Measurements from ENCODE around the gene DGKZ.

DGKZ gene

DNA sequence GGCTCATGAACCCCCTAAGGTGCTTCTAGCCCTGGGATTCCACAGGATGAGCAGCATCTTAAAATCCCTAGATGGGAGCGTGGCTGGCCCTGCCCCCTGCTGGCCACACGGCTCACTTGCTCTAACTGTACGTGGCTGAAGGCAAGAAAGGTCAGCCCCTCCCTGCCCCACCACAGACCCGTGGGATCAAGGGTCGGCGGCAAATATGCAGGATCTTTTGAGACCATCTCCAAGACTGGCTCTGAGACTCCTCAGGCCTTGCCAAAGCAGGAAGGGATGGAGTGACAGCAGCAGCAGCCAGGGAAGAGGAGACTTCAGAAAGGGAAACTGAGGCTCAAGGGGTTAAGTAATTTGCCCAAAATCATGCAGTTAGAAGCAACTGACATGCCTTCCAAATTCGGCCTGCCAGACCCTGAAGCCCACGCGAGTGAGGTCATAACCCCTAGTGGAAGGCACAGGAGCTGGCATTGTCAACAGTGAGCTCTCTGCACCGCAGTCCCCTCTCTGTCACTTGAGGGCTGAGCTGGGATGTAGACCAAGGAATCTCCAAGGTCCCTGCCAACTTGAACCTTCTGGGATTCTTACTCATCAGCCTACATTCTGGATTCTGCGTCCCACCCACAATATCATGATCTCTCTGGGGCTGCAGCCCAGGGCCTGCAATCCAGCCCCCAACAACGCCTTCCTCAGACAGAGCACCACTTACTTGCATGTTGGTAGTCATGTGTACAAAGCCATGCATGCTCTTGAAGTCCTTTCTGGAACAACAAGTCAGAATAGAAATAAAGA, 38.4 kb upstream of the DGKZ start:
- H3K4me3 ChIP-seq (ENCODE audit: low read length) = no peak overlapping the region
- no peak overlapping the region for H3K9ac ChIP-seq (ENCODE audit: low read depth, low read length)

DNA sequence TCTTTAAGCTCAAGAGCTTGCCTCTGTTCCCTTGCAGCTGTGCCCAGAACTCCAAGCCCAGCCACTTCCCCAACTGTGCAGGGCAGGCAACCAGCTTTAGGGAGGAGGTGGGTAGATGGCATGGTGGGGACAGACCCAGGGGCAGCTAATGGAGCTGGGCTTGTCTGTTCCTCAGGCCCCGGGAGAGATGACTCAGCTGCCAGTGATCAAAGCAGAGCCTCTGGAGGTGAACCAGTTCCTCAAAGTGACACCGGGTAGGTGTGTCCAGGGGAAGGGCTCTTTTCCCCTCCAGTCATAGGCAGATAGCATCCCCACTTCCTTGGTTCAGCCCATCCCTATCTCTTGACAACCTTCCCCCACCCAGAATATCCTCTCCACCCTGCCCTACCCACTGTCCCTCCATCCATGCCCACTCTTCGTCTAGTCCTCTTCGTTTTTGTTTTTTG, 37.4 kb upstream of the DGKZ start:
- Histone ChIP-seq H3K4me1 (ENCODE audit: control insufficient read depth, insufficient read depth, low read length) (peaks cover 12% of the 10 kb centered on the region), H3K4me3 (ENCODE audit: low read length) (no peak overlapping the region), H3K4me2 (ENCODE audit: low read length) (no peak overlapping the region), H3K27me3 (ENCODE audit: control insufficient read depth, insufficient read depth, low read length) (no peaks in the 10 kb centered on the region), H3K36me3 (ENCODE audit: insufficient read depth, low read length) (peaks cover 44% of the 10 kb centered on the region), H3K9ac (ENCODE audit: low read depth, low read length) (no peak overlapping the region), H3K9me3 (replicated peaks; ENCODE audit: low read length) (no peaks in the 10 kb centered on the region)

More for the DNA sequence above, 38.4 kb upstream of the DGKZ start:
- Histone ChIP-seq H3K27me3 (ENCODE audit: control insufficient read depth, insufficient read depth, low read length) (no peaks in the 10 kb centered on the region), H3K4me2 (ENCODE audit: low read length) (no peak overlapping the region), H3K4me1 (ENCODE audit: control insufficient read depth, insufficient read depth, low read length) (peaks cover 12% of the 10 kb centered on the region), H3K36me3 (ENCODE audit: insufficient read depth, low read length) (peaks cover 44% of the 10 kb centered on the region), H3K9me3 (replicated peaks; ENCODE audit: low read length) (no peaks in the 10 kb centered on the region)

DNA sequence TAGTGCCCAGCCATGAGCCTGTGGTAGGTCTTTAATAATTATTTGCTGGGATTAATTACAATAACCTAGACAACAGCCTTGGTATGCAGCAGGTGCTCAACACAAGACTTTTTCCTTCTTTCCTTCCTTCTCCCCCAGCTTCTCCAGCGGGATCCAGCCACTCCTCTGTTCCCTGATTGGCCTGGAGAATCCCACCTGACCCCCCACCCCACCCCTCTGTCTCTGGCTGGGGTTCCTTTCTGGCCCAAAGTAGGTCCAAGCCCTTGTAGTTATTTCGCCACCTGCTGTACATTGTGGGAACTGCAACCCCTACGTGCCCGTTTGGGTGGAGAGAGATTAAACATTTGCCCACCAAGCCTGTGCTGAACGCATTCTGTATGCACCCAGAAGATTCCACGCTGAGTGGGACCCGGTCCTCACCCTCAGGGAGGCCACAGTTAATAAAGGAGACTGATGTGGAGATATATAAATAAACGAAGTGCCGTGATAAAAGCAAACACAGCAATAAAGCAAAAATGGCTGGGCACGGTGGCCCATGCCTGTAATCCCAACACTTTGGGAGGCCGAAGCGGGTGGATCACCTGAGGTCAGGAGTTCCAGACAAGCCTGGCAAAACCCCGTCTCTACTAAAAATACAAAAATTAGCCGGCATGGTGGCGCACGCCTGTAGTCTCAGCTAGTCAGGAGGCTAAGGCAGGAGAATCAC, 32.1 kb upstream of the DGKZ start:
- no peak overlapping the region for H3K4me2 ChIP-seq (ENCODE audit: low read length)
- H3K27me3 ChIP-seq (ENCODE audit: control insufficient read depth, insufficient read depth, low read length) = no peaks in the 10 kb centered on the region
- H3K9ac ChIP-seq (ENCODE audit: low read depth, low read length) = no peak overlapping the region
- H3K9me3 ChIP-seq (replicated peaks; ENCODE audit: low read length) = no peaks in the 10 kb centered on the region
- peaks cover 76% of the 10 kb centered on the region for H3K36me3 ChIP-seq (ENCODE audit: insufficient read depth, low read length)
- no peak overlapping the region for H3K4me3 ChIP-seq (ENCODE audit: low read length)
- no peaks in the 10 kb centered on the region for H3K4me1 ChIP-seq (ENCODE audit: control insufficient read depth, insufficient read depth, low read length)

DNA sequence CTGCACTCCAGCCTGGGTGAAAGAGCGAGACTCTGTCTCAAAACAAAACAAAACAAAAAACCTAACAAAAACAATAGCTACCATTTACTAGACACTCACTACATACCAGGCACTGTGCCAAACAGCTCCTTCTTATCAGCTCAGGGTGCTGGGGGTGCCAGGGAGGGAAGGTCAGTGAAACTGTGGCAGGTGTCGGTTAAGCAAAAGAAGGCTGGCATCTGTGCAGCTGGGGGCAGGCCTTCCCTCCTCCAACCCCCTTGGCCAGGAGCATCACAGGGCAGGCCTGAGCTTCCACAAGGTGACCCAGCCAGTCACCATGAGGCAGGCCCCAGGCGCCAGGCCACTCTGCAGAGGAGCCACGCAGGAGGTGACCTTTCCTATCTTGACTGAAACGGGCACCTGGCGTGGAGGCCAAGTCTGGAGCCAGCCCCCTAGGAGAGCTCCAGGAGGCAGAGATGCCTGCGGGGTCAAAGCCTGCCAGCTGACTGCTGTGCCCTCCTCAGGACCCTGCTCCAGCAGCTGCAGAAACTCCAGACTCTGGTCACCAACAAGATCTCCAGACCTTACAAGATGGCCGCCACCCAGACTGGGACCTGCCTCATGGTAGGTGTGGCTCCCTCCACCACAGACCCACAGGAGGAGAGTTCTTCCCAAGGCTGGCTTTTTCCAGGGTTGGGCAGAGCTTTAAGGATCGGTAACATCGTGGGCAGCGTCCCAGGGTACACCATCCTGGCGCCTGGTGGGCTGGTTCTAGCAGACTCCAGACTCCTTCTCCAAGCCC, 31.3 kb upstream of the DGKZ start:
- H3K9me3 ChIP-seq (replicated peaks; ENCODE audit: low read length) = no peaks in the 10 kb centered on the region
- no peaks in the 10 kb centered on the region for H3K4me1 ChIP-seq (ENCODE audit: control insufficient read depth, insufficient read depth, low read length)
- no peak overlapping the region for H3K9ac ChIP-seq (ENCODE audit: low read depth, low read length)
- no peak overlapping the region for H3K4me3 ChIP-seq (ENCODE audit: low read length)
- no peaks in the 10 kb centered on the region for H3K27me3 ChIP-seq (ENCODE audit: control insufficient read depth, insufficient read depth, low read length)
- no peak overlapping the region for H3K4me2 ChIP-seq (ENCODE audit: low read length)
- peaks cover 75% of the 10 kb centered on the region for H3K36me3 ChIP-seq (ENCODE audit: insufficient read depth, low read length)

DNA sequence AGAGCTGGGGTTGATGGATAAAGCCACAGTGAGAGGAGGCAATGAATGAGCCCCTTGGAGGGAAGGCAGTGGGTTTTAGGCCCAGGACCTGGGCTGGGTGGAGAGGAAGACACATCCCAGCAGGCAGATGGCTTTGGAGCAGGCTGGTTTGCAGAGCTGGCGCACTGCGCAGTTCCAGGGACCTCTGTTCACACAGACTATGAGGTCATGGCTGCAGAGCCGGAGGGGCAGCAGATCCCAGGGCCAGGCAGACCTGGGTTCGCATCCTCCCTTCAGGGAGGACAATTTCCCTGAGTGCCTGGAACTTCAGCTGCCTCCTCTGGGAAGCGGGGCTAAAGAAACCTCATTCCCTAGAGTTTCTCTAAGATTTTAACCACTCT, 28.2 kb upstream of the DGKZ start:
- Histone ChIP-seq H3K27me3 (ENCODE audit: control insufficient read depth, insufficient read depth, low read length) (no peaks in the 10 kb centered on the region), H3K36me3 (ENCODE audit: insufficient read depth, low read length) (peaks cover 68% of the 10 kb centered on the region), H3K9me3 (replicated peaks; ENCODE audit: low read length) (no peaks in the 10 kb centered on the region), H3K4me2 (ENCODE audit: low read length) (no peak overlapping the region), H3K9ac (ENCODE audit: low read depth, low read length) (no peak overlapping the region), H3K4me1 (ENCODE audit: control insufficient read depth, insufficient read depth, low read length) (no peaks in the 10 kb centered on the region), H3K4me3 (ENCODE audit: low read length) (no peak overlapping the region)

DNA sequence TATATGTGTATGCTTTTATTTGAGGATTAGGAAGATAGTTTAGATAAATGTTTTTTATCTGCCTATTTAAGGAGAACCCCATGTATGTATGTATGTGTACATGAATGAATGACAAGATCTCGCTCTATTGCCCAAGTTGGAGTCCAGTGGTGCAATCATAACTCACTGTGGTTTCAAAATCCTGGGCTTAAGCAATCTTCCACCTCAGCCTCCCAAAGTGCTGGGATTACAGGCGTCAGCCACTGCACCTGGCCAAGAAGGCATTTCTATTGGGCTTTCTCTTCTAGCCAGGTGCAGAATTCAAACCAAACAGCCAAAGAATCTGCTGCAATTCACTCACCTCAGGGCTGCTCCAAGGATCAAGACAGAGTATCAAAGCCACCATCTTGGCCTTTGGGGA, 25.5 kb upstream of the DGKZ start:
- Histone ChIP-seq H3K36me3 (ENCODE audit: insufficient read depth, low read length) (peaks cover 56% of the 10 kb centered on the region), H3K9me3 (replicated peaks; ENCODE audit: low read length) (no peaks in the 10 kb centered on the region), H3K4me2 (ENCODE audit: low read length) (no peak overlapping the region), H3K4me3 (ENCODE audit: low read length) (no peak overlapping the region), H3K27me3 (ENCODE audit: control insufficient read depth, insufficient read depth, low read length) (no peaks in the 10 kb centered on the region), H3K9ac (ENCODE audit: low read depth, low read length) (no peak overlapping the region), H3K4me1 (ENCODE audit: control insufficient read depth, insufficient read depth, low read length) (no peaks in the 10 kb centered on the region)

DNA sequence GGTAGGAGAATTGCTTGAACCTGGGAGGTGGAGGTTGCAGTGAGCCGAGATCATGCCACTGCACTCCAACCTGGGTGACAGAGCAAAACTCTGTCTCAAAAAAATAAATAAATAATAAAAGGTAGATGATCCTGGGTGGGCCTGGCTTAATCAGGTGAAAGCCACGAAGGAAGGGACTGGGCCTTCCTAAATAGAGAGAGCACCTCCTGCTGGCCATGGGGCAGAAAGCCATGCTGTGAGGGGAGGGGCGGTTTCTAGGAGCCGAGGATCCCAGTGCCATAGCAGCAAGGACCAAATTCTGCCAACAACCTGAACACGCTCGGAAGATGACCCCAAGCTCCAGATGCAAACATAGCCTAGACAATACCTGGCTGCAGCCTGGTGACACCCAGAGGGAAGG, 24.5 kb upstream of the DGKZ start:
- Histone ChIP-seq H3K27me3 (ENCODE audit: control insufficient read depth, insufficient read depth, low read length) (peaks cover 3% of the 10 kb centered on the region), H3K9me3 (replicated peaks; ENCODE audit: low read length) (no peaks in the 10 kb centered on the region), H3K4me3 (ENCODE audit: low read length) (no peak overlapping the region), H3K36me3 (ENCODE audit: insufficient read depth, low read length) (peaks cover 46% of the 10 kb centered on the region), H3K4me1 (ENCODE audit: control insufficient read depth, insufficient read depth, low read length) (no peaks in the 10 kb centered on the region), H3K4me2 (ENCODE audit: low read length) (no peak overlapping the region), H3K9ac (ENCODE audit: low read depth, low read length) (no peak overlapping the region)

DNA sequence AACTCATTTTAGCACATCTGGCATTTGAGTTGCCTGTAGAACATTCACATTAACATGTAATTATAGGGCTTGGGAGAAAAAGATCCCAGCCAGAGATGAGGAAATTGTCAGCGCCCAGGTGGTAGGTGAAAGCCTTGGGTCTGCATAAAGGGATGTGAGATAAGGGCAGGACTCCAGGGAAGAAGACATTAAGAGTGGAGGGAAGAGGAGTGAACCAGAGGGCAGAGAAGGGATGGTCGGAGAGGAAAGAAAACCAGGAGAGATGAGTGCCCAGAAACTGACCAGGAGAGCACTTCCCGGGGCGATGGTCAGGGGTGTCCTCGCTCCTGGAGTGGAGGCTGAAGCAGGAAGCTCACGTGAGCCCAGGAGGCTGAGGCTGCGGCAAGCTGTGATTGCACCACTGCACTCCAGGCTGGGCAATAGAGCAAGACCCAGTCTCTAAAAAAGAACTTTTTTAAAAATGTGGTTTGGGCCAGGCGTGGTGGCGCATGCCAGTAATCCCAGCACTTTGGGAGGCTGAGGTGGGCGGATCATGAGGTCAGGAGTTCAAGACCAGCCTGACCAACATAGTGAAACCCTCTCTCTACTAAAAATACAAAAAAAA, 20.3 kb upstream of the DGKZ start:
- Histone ChIP-seq H3K4me2 (ENCODE audit: low read length) (no peak overlapping the region), H3K36me3 (ENCODE audit: insufficient read depth, low read length) (peaks cover 5% of the 10 kb centered on the region), H3K4me3 (ENCODE audit: low read length) (no peak overlapping the region), H3K4me1 (ENCODE audit: control insufficient read depth, insufficient read depth, low read length) (no peaks in the 10 kb centered on the region), H3K27me3 (ENCODE audit: control insufficient read depth, insufficient read depth, low read length) (peaks cover 32% of the 10 kb centered on the region), H3K9ac (ENCODE audit: low read depth, low read length) (no peak overlapping the region), H3K9me3 (replicated peaks; ENCODE audit: low read length) (no peaks in the 10 kb centered on the region)

DNA sequence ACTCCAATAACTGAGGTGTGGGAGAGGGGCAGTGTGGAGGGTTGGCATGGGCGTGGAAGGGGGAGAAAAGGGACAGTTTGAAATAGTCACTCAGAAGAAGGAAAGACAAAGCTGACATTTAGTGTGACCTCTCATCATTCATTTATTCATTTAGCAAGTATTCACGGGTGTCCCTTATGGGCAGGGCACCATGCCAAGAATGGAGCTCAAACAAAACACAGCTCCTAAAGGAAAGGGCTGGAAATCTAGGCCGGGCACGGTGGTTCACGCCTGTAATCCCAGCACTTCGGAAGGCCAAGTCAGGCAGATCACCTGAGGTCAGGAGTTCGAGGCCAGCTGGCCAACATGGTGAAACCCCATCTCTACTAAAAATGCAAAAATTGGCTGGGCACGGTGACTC, 19.4 kb upstream of the DGKZ start:
- no peak overlapping the region for H3K4me3 ChIP-seq (ENCODE audit: low read length)
- no peaks in the 10 kb centered on the region for H3K36me3 ChIP-seq (ENCODE audit: insufficient read depth, low read length)
- H3K4me2 ChIP-seq (ENCODE audit: low read length) = no peak overlapping the region
- H3K27me3 ChIP-seq (ENCODE audit: control insufficient read depth, insufficient read depth, low read length) = peaks cover 40% of the 10 kb centered on the region
- peaks cover 5% of the 10 kb centered on the region for H3K4me1 ChIP-seq (ENCODE audit: control insufficient read depth, insufficient read depth, low read length)
- no peaks in the 10 kb centered on the region for H3K9me3 ChIP-seq (replicated peaks; ENCODE audit: low read length)
- no peak overlapping the region for H3K9ac ChIP-seq (ENCODE audit: low read depth, low read length)

DNA sequence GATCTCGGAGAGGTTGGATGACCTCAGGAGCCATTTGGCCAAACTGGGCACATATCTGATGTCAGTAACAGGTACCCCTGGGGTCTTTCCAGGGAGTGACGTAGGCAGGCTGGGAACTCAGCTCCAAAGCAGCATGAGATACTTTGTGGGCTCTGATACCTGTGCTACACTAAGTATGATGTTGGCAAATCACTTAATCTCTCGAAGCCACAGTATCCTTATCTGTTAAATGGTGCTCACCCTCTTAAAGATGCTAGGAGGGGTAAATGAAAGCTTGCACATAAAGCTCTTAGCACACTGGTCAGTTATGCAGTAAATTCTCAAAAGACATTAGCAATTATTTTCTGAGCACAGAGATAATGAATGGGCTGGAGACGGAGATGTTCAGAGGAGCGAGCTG, 17.1 kb upstream of the DGKZ start:
- Histone ChIP-seq H3K9ac (ENCODE audit: low read depth, low read length) (no peak overlapping the region), H3K4me3 (ENCODE audit: low read length) (no peak overlapping the region), H3K27me3 (ENCODE audit: control insufficient read depth, insufficient read depth, low read length) (peaks cover 57% of the 10 kb centered on the region), H3K36me3 (ENCODE audit: insufficient read depth, low read length) (no peaks in the 10 kb centered on the region), H3K4me2 (ENCODE audit: low read length) (no peak overlapping the region), H3K9me3 (replicated peaks; ENCODE audit: low read length) (no peaks in the 10 kb centered on the region), H3K4me1 (ENCODE audit: control insufficient read depth, insufficient read depth, low read length) (peaks cover 12% of the 10 kb centered on the region)

DNA sequence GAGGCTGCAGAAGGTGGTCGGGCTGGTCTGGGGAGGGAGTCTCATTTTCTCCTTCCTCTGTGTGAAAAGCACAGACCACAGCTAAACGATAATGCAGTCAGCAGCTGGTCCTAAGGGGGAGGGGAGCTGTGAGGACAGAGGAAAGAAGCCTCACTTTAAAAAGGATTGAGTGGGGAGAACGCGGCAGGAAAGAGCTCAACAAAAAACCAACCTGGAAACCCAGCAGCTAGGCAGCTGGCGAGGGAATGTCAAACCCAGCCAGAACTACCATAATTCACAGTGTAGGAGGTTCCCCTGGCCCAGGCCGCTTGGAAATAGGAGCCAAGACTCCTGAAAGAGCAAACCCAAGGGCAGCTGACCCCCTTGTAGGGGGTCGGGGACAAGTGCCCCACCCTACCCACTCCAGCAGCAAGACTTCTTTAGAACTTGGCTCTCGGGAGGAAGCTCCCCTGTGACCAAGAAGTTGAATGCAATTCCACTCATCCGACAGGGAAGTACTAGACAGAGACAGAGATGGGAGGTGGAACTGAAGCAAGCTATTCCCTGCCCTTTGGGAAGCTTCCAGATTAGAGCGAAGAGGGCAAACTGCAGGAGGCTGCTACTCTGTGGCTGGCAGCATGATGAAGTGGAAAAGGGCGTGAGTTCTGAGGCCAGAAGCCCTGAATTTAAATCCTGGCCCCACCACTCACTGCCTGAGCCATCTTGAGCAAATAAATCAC, 16.5 kb upstream of the DGKZ start:
- H3K4me3 ChIP-seq (ENCODE audit: low read length) = no peak overlapping the region
- no peaks in the 10 kb centered on the region for H3K36me3 ChIP-seq (ENCODE audit: insufficient read depth, low read length)
- no peak overlapping the region for H3K9ac ChIP-seq (ENCODE audit: low read depth, low read length)
- H3K4me2 ChIP-seq (ENCODE audit: low read length) = no peak overlapping the region
- peaks cover 57% of the 10 kb centered on the region for H3K27me3 ChIP-seq (ENCODE audit: control insufficient read depth, insufficient read depth, low read length)
- peaks cover 12% of the 10 kb centered on the region for H3K4me1 ChIP-seq (ENCODE audit: control insufficient read depth, insufficient read depth, low read length)
- H3K9me3 ChIP-seq (replicated peaks; ENCODE audit: low read length) = no peaks in the 10 kb centered on the region

Data from skeletal muscle satellite cell (primary cell).